ENCODE measurements around the gene AAMP.

Gene AAMP

GRCh38 chr2:218262631-218263586 is 7.0 kb downstream of the AAMP start:
- Histone ChIP-seq H3K9me2 (ENCODE audit: low read depth, low read length) (no peaks in the 10 kb centered on the region), H3K9me3 (ENCODE audit: low read length) (no peaks in the 10 kb centered on the region), H3K9ac (ENCODE audit: low read length) (no peak overlapping the region), H3K27ac (ENCODE audit: low read depth, low read length, poor library complexity, severe bottlenecking) (no peak overlapping the region), H3K79me2 (ENCODE audit: insufficient read depth, low read length) (no peaks in the 10 kb centered on the region), H3F3A (ENCODE audit: insufficient read depth, low read length) (no peaks in the 10 kb centered on the region), H3K4me2 (ENCODE audit: low read length) (no peak overlapping the region), H3K4me1 (ENCODE audit: insufficient read depth, low read length, severe bottlenecking) (no peaks in the 10 kb centered on the region), H2AFZ (ENCODE audit: low read length) (no peak overlapping the region), H4K20me1 (ENCODE audit: insufficient read depth, low read length) (no peaks in the 10 kb centered on the region), H3K36me3 (ENCODE audit: insufficient read depth, low read length) (peaks cover 35% of the 10 kb centered on the region), H3K4me3 (ENCODE audit: low read depth, low read length, poor library complexity, severe bottlenecking) (no peak overlapping the region), H3K27me3 (ENCODE audit: insufficient read depth, low read length) (no peaks in the 10 kb centered on the region)
- TF ChIP-seq EZH2 (IDR thresholded peaks at IDR 0.05; ENCODE audit: borderline replicate concordance, low read length) (no peak), CTCF (IDR thresholded peaks at IDR 0.05; ENCODE audit: low read length) (no peak)

GRCh38 chr2:218262237-218262600 is 7.7 kb downstream of the AAMP start:
- Histone ChIP-seq H3K4me2 (ENCODE audit: low read length) (no peak overlapping the region), H3K27ac (ENCODE audit: low read depth, low read length, poor library complexity, severe bottlenecking) (no peak overlapping the region), H3K27me3 (ENCODE audit: insufficient read depth, low read length) (no peaks in the 10 kb centered on the region), H3F3A (ENCODE audit: insufficient read depth, low read length) (no peaks in the 10 kb centered on the region), H3K9me3 (ENCODE audit: low read length) (no peaks in the 10 kb centered on the region), H3K4me3 (ENCODE audit: low read depth, low read length, poor library complexity, severe bottlenecking) (no peak overlapping the region), H2AFZ (ENCODE audit: low read length) (no peak overlapping the region), H3K36me3 (ENCODE audit: insufficient read depth, low read length) (peaks cover 30% of the 10 kb centered on the region), H3K4me1 (ENCODE audit: insufficient read depth, low read length, severe bottlenecking) (peaks cover 4% of the 10 kb centered on the region), H4K20me1 (ENCODE audit: insufficient read depth, low read length) (no peaks in the 10 kb centered on the region), H3K9ac (ENCODE audit: low read length) (no peak overlapping the region), H3K9me2 (ENCODE audit: low read depth, low read length) (no peaks in the 10 kb centered on the region), H3K79me2 (ENCODE audit: insufficient read depth, low read length) (no peaks in the 10 kb centered on the region)
- no peak for TF ChIP-seq EZH2 (IDR thresholded peaks at IDR 0.05; ENCODE audit: borderline replicate concordance, low read length)
- TF ChIP-seq CTCF (IDR thresholded peaks at IDR 0.05; ENCODE audit: low read length), result no peak

DNA sequence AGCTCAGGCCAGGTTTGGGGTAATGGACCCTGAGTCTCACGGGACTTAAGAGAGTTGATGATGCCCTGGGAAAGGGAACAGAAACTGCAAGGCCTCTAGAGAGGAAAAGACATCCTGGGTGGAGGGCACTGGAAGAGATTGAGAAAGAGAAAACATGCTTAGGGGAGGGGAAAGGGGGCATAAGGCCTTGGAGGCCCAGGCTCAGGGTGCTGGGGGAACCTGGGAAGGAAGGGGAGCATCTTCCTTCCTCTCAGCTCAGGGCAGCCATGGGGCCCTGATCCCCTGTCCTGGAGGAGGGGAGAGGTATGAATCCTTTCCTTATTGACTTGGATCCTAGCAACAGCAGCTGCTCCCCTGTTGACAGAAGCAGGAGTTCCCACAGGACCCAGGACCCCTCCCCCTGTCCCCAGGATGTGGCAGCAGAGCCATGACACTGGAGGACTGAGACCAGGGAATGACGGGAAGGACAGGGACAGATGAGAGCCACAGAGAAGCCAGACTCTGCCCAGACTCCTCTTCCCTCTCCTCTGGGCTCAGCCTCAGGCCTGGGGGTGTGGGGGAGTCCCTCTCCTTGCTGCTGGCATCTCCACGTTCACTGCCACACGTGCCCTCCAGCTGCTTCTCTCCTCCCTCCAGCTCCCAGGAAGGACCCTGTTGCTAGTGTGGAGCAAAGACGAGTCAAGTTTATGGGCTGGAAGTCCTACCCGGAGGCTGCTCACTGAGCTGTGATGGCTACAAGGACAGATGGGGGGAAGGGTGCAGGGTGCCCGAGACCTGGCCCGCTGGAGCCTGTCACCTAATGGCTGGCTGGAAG is 8.3 kb downstream of the AAMP start:
- Histone ChIP-seq H3K9me2 (ENCODE audit: low read depth, low read length) (no peaks in the 10 kb centered on the region), H2AFZ (ENCODE audit: low read length) (no peak overlapping the region), H3K4me3 (ENCODE audit: low read depth, low read length, poor library complexity, severe bottlenecking) (no peak overlapping the region), H3K79me2 (ENCODE audit: insufficient read depth, low read length) (no peaks in the 10 kb centered on the region), H3K27ac (ENCODE audit: low read depth, low read length, poor library complexity, severe bottlenecking) (no peak overlapping the region), H3F3A (ENCODE audit: insufficient read depth, low read length) (no peaks in the 10 kb centered on the region), H4K20me1 (ENCODE audit: insufficient read depth, low read length) (no peaks in the 10 kb centered on the region), H3K4me1 (ENCODE audit: insufficient read depth, low read length, severe bottlenecking) (peaks cover 4% of the 10 kb centered on the region), H3K4me2 (ENCODE audit: low read length) (no peak overlapping the region), H3K27me3 (ENCODE audit: insufficient read depth, low read length) (no peaks in the 10 kb centered on the region), H3K36me3 (ENCODE audit: insufficient read depth, low read length) (peaks cover 24% of the 10 kb centered on the region), H3K9me3 (ENCODE audit: low read length) (no peaks in the 10 kb centered on the region), H3K9ac (ENCODE audit: low read length) (no peak overlapping the region)
- TF ChIP-seq CTCF (IDR thresholded peaks at IDR 0.05; ENCODE audit: low read length), result no peak
- no peak for TF ChIP-seq EZH2 (IDR thresholded peaks at IDR 0.05; ENCODE audit: borderline replicate concordance, low read length)
